HG03175 (cell line): Measurements from ENCODE around the gene TCEAL7.
"Not testable (repeated sequence)": the region's sequence is repeated elsewhere in the genome, so short reads cannot be mapped to it uniquely, and the experiment has no call there.

Source experiments
- ATAC-seq: cut with Tn5 transposase; IDR thresholded peaks from one replicate; pipeline ENCODE4 v1.9.1; 2021; ENCODE audit warnings: mild to moderate bottlenecking, moderate library complexity; ENCODE audit not compliant: unreplicated experiment

Gene TCEAL7

GRCh38 chrX:103329991-103330390 lies at the start of gene TCEAL7:
Gene TCEAL7 (plus strand): TSS chrX:103330239. CDS start chrX:103331404, 1,165 bp downstream.
- no peak for ATAC-seq

- no peak for ATAC-seq
These were observed 36.9 kb upstream of the TCEAL7 start for GRCh38 chrX:103293118-103293517.

GRCh38 chrX:103304705-103305104 lies 25.3 kb upstream of the TCEAL7 start:
- ATAC-seq, result no peak

- not testable (repeated sequence) for ATAC-seq
These were observed 24.4 kb upstream of the TCEAL7 start for GRCh38 chrX:103305666-103306065.

GRCh38 chrX:103309860-103310554 lies 20.0 kb upstream of the TCEAL7 start:
- no peak for ATAC-seq

GRCh38 chrX:103310555-103311398 lies 19.3 kb upstream of the TCEAL7 start, which contains the start of gene BEX2:
Gene BEX2 (minus strand): TSS chrX:103310990. CDS start chrX:103309976, 1,014 bp downstream.
- ATAC-seq, result peak; percentile 98

GRCh38 chrX:103311399-103311780 lies 18.6 kb upstream of the TCEAL7 start:
- ATAC-seq, result no peak

GRCh38 chrX:103330681-103331288 lies 746 bp downstream of the TCEAL7 start:
- no peak for ATAC-seq

- ATAC-seq, result no peak
These were observed 8.6 kb downstream of the TCEAL7 start for GRCh38 chrX:103338663-103339062.

- ATAC-seq, result peak; percentile 51
These were observed 13.1 kb downstream of the TCEAL7 start for GRCh38 chrX:103343105-103343504.

- ATAC-seq, result no peak
These were observed 14.6 kb downstream of the TCEAL7 start for GRCh38 chrX:103344606-103345005.

- no peak for ATAC-seq
These were observed 17.8 kb downstream of the TCEAL7 start for GRCh38 chrX:103347682-103348397.

GRCh38 chrX:103356130-103356798 lies 26.2 kb downstream of the TCEAL7 start, which contains the start of gene TCEAL9:
Gene TCEAL9 (plus strand): TSS chrX:103356506. CDS start chrX:103357685, 1,179 bp downstream.
- ATAC-seq, result no peak

GRCh38 chrX:103356858-103357257 lies 26.8 kb downstream of the TCEAL7 start:
- ATAC-seq, result no peak

GRCh38 chrX:103357871-103358270 lies 27.8 kb downstream of the TCEAL7 start:
- no peak for ATAC-seq

- not testable (repeated sequence) for ATAC-seq
These were observed 29.6 kb downstream of the TCEAL7 start for GRCh38 chrX:103359605-103360004.

GRCh38 chrX:103360092-103360491 lies 30.1 kb downstream of the TCEAL7 start:
- no peak for ATAC-seq

GRCh38 chrX:103360916-103361315 lies 30.9 kb downstream of the TCEAL7 start:
- ATAC-seq, result no peak

- ATAC-seq, result no peak
These were observed 31.8 kb downstream of the TCEAL7 start for GRCh38 chrX:103361798-103362197.

GRCh38 chrX:103362474-103362873 lies 32.4 kb downstream of the TCEAL7 start:
- ATAC-seq, result no peak
